Left ventricle myocardium superior (tissue), 1 donor: ENCODE data around the gene CUX1. TPM values are rescaled to one million over a fixed set of nuclear protein-coding genes. Genes with fewer than 3 reads are reported as not detected.
"Not testable (repeated sequence)": the region's sequence is repeated elsewhere in the genome, so short reads cannot be mapped to it uniquely, and the experiment has no call there.

Experiments used
- ATAC-seq: fragments of 200-7000 bp; cut with Tn5 transposase; one replicate; pipeline ENCODE4 v1.9.1; 2020; ENCODE audit warnings: mild to moderate bottlenecking, moderate library complexity
- DNase-seq: peaks from one replicate; pipeline ENCODE4 v3.0.0-alpha.2; 2020
- intact Hi-C: fragments of 100-400 bp; cut with micrococcal nuclease; formaldehyde crosslinking; loops from one replicate; pipeline ENCODE4 v1.11.0; 2022
- microRNA-seq: library from miRNA; unstranded; fragments of <30 nt; microRNA quantifications from one replicate; pipeline ENCODE4 v1.2.0, GENCODE V29; 2020; ENCODE audit warnings: borderline number of aligned reads
- total RNA-seq: library from RNA; stranded (reverse); fragmentation: NEBNext Ultra II Directional; extraction: Animal tissue kit (Norgen Biotek cat#: 25700); gene quantifications from one replicate; pipeline ENCODE4 v1.2.1, GENCODE V29; 2021
- donor health status: DM: no; HTN: yes; CAD: no; lungs with severe emphysema.

Gene CUX1
- total RNA-seq, 1 donor from 2014 or later, result 123 TPM

DNA sequence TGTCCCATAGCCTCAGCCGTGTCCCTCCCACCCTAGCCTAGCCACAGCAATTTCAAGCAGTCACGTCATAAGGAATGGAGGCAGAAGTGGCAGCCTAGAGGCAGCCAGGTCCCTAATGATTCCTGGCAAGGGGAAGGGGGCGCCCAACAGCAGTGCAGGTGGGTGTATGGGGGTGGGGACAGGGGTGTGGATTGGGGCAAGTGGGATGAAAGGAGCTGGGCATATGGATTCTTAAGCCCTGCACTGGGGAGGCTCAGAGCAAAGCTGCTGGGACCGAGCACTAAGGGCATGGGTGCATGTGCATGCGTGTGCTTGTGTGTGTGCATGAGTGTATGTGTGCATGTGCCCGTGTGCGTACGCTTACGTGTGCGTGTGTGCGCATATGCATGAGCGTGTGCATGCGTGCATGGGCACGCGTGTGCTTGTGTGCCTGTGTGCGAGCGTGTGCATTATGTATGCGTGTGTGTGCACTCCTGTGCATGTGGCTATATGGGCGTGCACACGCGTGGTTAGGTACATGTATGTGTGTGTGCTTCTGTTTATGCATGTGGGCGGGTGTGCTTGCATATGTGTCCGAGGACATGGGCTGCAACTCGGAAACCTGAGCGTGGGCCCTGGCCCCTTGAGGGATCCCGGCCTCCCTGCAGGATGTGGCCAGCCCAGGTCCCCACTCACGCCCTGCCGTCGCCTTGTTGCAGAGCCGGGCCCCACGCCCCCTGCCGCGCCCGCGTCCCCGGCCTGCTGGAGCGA lies 503.4 kb downstream of the CUX1 start:
- intact Hi-C loops, result no loop called here
- ATAC-seq (no peak), DNase-seq (no peak)

DNA sequence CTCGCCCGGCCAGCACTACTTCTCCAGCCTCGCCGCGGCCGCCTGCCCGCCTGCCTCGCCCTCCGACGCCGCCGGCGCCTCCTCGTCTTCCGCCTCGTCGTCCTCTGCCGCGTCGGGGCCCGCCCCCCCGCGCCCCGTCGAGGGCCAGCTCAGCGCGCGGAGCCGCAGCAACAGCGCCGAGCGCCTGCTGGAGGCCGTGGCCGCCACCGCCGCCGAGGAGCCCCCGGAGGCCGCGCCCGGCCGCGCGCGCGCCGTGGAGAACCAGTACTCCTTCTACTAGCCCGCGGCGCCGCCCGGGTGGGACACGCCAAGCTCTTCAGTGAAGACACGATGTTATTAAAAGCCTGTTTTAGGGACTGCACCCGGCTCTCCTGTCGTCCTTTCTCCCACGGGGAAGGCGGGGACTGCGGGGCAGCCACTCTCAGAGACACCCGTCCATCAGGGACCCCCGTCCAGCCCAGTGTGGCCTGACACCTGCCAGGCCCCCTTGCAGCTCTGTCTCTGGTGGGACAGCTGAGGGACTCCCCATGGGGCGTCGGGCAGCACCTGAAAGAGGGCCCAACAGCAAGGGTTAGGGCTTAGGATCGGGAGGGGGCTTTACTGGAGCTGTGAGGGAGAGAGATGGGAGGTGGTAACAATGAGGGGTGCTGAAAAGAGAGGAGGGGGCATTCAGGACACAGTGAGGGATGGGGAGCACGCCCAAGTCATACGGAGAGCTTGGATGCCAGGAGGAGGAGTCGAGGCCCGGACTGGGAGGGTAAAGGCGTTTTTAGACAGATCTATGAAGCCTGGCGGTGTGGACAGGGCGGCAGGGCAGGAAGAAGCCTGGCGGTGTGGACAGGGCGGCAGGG lies 504.1 kb downstream of the CUX1 start:
- peak; percentile 55 for ATAC-seq
- DNase-seq, result peak; percentile 47

GRCh38 chr7:102322202-102322715 lies 504.8 kb downstream of the CUX1 start:
- intact Hi-C loops, result no loop called here
- ATAC-seq (no peak), DNase-seq (no peak)

More for the DNA sequence above, 504.1 kb downstream of the CUX1 start:
- intact Hi-C loops, result no loop called here

- DNase-seq (no peak), ATAC-seq (no peak)
- intact Hi-C loops, result no loop called here
Observed at GRCh38 chr7:102323914-102324195, 506.4 kb downstream of the CUX1 start.

- intact Hi-C loops, DNase-seq, ATAC-seq: not testable (repeated sequence)
Observed at GRCh38 chr7:102325106-102325505, 507.7 kb downstream of the CUX1 start.

DNA sequence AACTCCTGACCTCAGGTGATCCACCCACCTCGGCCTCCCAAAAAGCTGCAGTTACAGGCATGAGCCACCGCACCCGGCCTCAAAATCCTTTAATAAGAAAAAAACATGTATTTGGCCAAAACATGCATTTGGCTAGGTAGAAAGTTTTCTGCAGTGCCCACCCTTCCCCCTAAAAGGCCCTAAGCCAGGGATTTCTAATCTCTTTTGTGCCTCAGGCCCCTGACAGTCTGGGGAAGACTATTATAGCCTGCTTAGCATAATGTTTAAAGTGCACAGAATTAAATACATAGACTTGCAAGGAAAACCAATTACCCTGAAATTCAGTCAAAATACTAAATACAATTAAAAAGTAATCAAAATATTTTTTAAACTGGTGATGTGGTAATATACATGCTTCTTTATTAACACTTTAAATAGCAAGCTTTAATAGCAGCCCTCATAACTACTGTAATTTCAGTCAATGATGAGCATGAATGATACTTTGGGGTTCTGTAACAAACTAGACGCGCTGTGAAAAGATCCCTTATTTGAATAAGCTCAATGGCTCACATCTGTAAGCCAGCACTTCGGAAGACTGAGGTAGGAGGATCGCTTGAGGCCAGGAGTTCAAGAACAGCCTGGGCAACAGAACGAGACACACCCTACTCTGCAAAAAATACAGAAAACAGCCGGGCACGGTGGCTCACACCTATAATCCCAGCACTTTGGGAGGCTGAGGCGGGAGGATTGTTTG lies 508.9 kb downstream of the CUX1 start:
- ATAC-seq (no peak), DNase-seq (no peak)
- intact Hi-C loops, result no loop called here

GRCh38 chr7:102327183-102327582 lies 509.8 kb downstream of the CUX1 start:
- ATAC-seq, intact Hi-C loops: not testable (repeated sequence)

GRCh38 chr7:102328863-102329262 lies 511.4 kb downstream of the CUX1 start:
- ATAC-seq, intact Hi-C loops, DNase-seq: not testable (repeated sequence)

More at GRCh38 chr7:102327183-102327582, 509.8 kb downstream of the CUX1 start:
- not testable (repeated sequence) for DNase-seq

DNA sequence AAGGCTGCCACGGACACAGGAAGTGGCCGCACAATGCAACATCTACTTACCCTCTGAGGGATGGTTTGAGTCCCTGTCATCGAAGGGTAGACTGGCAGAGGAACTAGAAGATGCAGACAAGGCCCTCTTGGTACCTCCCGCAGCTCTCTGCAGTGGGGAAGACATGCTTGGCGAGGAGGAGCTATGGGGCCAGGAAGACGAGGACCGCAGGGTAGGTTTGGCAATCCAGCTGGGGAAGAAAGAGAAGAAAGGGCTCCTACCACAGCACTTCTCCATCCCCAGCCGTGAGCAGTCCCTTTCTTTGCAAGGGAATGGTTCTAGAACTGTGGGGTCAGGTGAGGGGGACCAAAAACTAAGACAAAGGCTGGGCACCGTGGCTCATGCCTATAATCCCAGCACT lies 511.9 kb downstream of the CUX1 start:
- DNase-seq, ATAC-seq, intact Hi-C loops: not testable (repeated sequence)

DNA sequence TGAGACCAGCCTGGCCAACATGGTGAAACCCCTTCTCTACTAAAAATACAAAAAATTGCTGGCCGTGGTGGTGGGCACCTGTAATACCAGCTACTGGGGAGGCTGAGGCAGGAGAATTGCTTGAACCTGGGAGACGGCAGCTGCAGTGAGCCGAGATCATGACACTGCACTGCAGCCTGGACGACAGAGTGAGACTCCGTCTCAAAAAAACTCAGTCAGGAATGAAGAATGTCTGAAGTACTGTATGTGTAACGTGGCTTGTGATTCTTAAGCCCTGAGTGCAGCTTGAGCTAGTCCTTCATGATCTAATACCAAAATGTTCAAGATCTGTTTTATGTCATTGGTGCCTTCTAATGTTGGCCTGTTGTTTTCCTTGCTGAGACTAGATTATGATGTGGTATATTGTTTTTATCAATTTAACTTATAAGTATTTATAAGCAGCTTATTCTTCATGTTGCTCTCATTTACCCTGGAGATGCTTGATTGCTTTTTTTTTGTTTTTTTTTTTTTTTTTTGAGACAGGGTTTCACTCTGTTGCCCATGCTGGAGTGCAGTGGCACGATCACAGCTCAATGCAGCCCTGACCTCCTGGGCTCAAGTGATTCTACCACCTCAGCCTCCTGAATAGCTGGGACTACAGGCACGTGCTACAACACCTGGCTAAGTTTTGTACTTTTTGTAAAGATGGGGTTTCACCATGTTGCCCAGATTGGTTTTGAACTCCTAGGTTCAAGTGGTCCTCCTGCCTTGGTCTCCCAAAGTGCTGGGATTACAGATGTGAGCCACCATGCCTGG lies 513.4 kb downstream of the CUX1 start:
- intact Hi-C loops, ATAC-seq, DNase-seq: not testable (repeated sequence)

Small RNAs within 50 kb of the gene (microRNA-seq; reads per million reads assigned to microRNA genes)
- gene MIR4285, result not detected

Other genes with a start within 250 kb of the CUX1 start
- not detected for gene MYL10, start 188.3 kb upstream of the CUX1 start, total RNA-seq